Testis (tissue), 2 donors: Measurements from ENCODE around the gene PSMD2.

Experiments used
- CTCF ChIP-seq, 3 experiments: fragments of 450-650 bp in 2 of 3; fragments of 200-600 bp in 1 of 3; sonication (generic) in 1 of 3; IDR thresholded peaks; one replicate each; pipeline ENCODE4 v1.5.1; 2016 to 2019; ENCODE audit warnings: antibody characterized with exemption in 3 of 3, mild to moderate bottlenecking in 2 of 3, moderate library complexity in 1 of 3
- POLR2A ChIP-seq: fragments of 450-650 bp; IDR thresholded peaks from one replicate; pipeline ENCODE4 v1.6.1; 2017; ENCODE audit warnings: antibody characterized with exemption, mild to moderate bottlenecking, moderate library complexity

DNA sequence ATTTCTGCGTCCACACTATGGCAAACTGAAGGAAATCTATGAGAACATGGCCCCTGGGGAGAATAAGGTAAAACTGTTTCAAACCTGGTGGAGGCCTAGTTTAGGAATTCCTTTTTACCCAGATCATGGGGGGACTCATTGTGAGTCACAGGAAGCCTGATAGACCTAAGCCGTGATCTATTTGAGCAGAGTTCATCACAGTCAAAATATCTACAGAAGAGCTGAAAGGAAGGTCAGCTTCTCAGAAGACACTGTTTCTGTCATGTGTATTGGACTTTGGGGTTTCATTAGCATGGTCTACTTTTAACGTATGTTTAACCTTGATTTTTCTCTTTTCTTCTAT is 1.3 kb downstream of the PSMD2 start:
- TF ChIP-seq CTCF (IDR thresholded peaks at IDR 0.05) (no peak), POLR2A (no peak)
